ENCODE measurements around the gene KLHL15.

GRCh38 chrX:24019448-24019847, 7.5 kb downstream of the KLHL15 start:
- TF ChIP-seq REST (IDR thresholded peaks at IDR 0.05; ENCODE audit: low read depth) (no peak), RAD21 (IDR thresholded peaks at IDR 0.05; ENCODE audit: low read depth) (no peak), TAF1 (IDR thresholded peaks at IDR 0.05; ENCODE audit: low read depth) (no peak), NFIC (IDR thresholded peaks at IDR 0.05) (no peak), CEBPB (IDR thresholded peaks at IDR 0.05) (no peak), TEAD4 (IDR thresholded peaks at IDR 0.05) (no peak), MAX (IDR thresholded peaks at IDR 0.05) (no peak), EGR1 (IDR thresholded peaks at IDR 0.05) (no peak), FOXM1 (IDR thresholded peaks at IDR 0.05; ENCODE audit: borderline replicate concordance, low read depth) (no peak), YY1 (IDR thresholded peaks at IDR 0.05; ENCODE audit: low read depth) (no peak), CREB1 (IDR thresholded peaks at IDR 0.05; ENCODE audit: low read depth) (no peak), EP300 (IDR thresholded peaks at IDR 0.05; ENCODE audit: borderline replicate concordance) (no peak), TCF12 (IDR thresholded peaks at IDR 0.05; ENCODE audit: low read depth) (no peak), ZBTB7A (IDR thresholded peaks at IDR 0.05; ENCODE audit: low read depth) (no peak)
